Keratinocyte (primary cell): ENCODE results near the gene NR5A1. TPM values are rescaled to one million over a fixed set of nuclear protein-coding genes. Genes with fewer than 3 reads are reported as not detected.
A peak's percentile ranks its signal among the peaks of the same experiment; 100 is the strongest.

Experiments used
- DNase-seq: peaks from one replicate; pipeline ENCODE4 v3.0.0-alpha.2; 2011; ENCODE audit warnings: low read depth, missing footprints, low spot score
- FAIRE-seq: peaks from 2 replicates; lab custom pipeline; 2011; peaks lifted over from hg19 to GRCh38; lab: Jason Lieb, UNC
- H2AFZ ChIP-seq: 2 replicates; pipeline ENCODE4 v1.6.0; 2012; ENCODE audit warnings: low read length, control low read depth, inconsistent platforms; ENCODE audit not compliant: control insufficient read depth
- H3K27ac ChIP-seq: 2 replicates; pipeline ENCODE4 v1.5.1; 2011; ENCODE audit warnings: low read length; ENCODE audit not compliant: control insufficient read depth, insufficient read depth
- H3K27me3 ChIP-seq: 3 replicates; pipeline ENCODE4 v1.6.0; 2011; ENCODE audit warnings: low read length; ENCODE audit not compliant: control insufficient read depth, insufficient read depth; ENCODE audit errors: extremely low read depth
- H3K36me3 ChIP-seq, 2 experiments: 2 replicates in 1 of 2; 3 replicates in 1 of 2; pipeline ENCODE4 v1.5.1; 2011; ENCODE audit warnings: low read length in 2 of 2, mild to moderate bottlenecking in 1 of 2; ENCODE audit not compliant: control insufficient read depth in 2 of 2, insufficient read depth in 2 of 2; ENCODE audit errors: extremely low read depth in 1 of 2
- H3K4me1 ChIP-seq: 3 replicates; pipeline ENCODE4 v1.5.1; 2011; ENCODE audit warnings: low read length; ENCODE audit not compliant: control insufficient read depth, insufficient read depth; ENCODE audit errors: extremely low read depth
- H3K4me2 ChIP-seq: 3 replicates; pipeline ENCODE4 v1.6.0; 2011; ENCODE audit warnings: low read depth, low read length; ENCODE audit not compliant: control insufficient read depth, insufficient read depth; ENCODE audit errors: extremely low read depth
- H3K4me3 ChIP-seq, 3 experiments: fragments of 200-600 bp in 1 of 3; sonication (generic) in 1 of 3; 2 replicates in 2 of 3; 3 replicates in 1 of 3; pipeline ENCODE4 v1.5.1; 2011 to 2016; ENCODE audit warnings: low read length in 3 of 3, mild to moderate bottlenecking in 3 of 3, control low read depth in 2 of 3, inconsistent platforms in 1 of 3, low read depth in 1 of 3, mixed read lengths in 1 of 3, mixed run types in 1 of 3, moderate library complexity in 1 of 3; ENCODE audit not compliant: control insufficient read depth in 2 of 3, insufficient read depth in 2 of 3; ENCODE audit errors: extremely low read depth in 1 of 3
- H3K79me2 ChIP-seq: 2 replicates; pipeline ENCODE4 v1.6.0; 2012; ENCODE audit warnings: low read length; ENCODE audit not compliant: control insufficient read depth, insufficient read depth
- H3K9ac ChIP-seq: 3 replicates; pipeline ENCODE4 v1.6.0; 2011; ENCODE audit warnings: low read length; ENCODE audit not compliant: control insufficient read depth, insufficient read depth; ENCODE audit errors: extremely low read depth
- H3K9me1 ChIP-seq: 3 replicates; pipeline ENCODE4 v1.6.0; 2011; ENCODE audit warnings: low read length; ENCODE audit not compliant: control insufficient read depth, insufficient read depth; ENCODE audit errors: extremely low read depth
- H3K9me3 ChIP-seq: 2 replicates; pipeline ENCODE4 v1.5.1; 2012; ENCODE audit warnings: low read depth, low read length; ENCODE audit not compliant: control insufficient read depth
- H4K20me1 ChIP-seq: 3 replicates; pipeline ENCODE4 v1.6.0; 2011; ENCODE audit warnings: low read length; ENCODE audit not compliant: control insufficient read depth, insufficient read depth; ENCODE audit errors: extremely low read depth
- CTCF ChIP-seq, 3 experiments: IDR thresholded peaks in 1 of 3; conservative IDR thresholded peaks in 1 of 3; optimal IDR thresholded peaks in 1 of 3; 2 replicates in 2 of 3; 3 replicates in 1 of 3; pipeline versions ENCODE3 to v1.5.1; 2011; ENCODE audit warnings: low read length in 3 of 3, mild to moderate bottlenecking in 3 of 3, moderate library complexity in 2 of 3, control low read depth in 1 of 3, inconsistent platforms in 1 of 3; ENCODE audit not compliant: insufficient read depth in 2 of 3; ENCODE audit errors: extremely low read depth in 1 of 3
- EZH2 ChIP-seq: IDR thresholded peaks from one replicate; pipeline ENCODE4 v1.6.1; 2012; ENCODE audit warnings: inconsistent platforms, mild to moderate bottlenecking, low read length, moderate library complexity
- dilution Hi-C: fragments of 300-500 bp; cut with MboI; formaldehyde crosslinking; loops from one replicate; pipeline ENCODE4 v1.7.0; 2020; ENCODE audit warnings: low sequenced_read_pairs; ENCODE audit not compliant: extremely low pct_ligation_motif_present
- polyA plus RNA-seq, 5 experiments: library from polyadenylated mRNA; depleted of rRNA in 3 of 5; stranded (reverse) in 3 of 5; stranded (forward) in 1 of 5; unstranded in 1 of 5; fragments of >200 nt; gene quantifications; 1 replicate in 1 of 5; 2 replicates in 3 of 5; 3 replicates in 1 of 5; pipeline versions ENCODE4 v1.2.1 to v1.2.3, GENCODE V29; 2011 to 2012; ENCODE audit warnings: missing spikeins in 2 of 5, low read depth in 1 of 5, low replicate concordance in 1 of 5

Gene NR5A1
- polyA plus RNA-seq, 1 donor (not counting 4 experiments of a cell fraction or from before 2014, with no cell fraction given): not detected

- no peak for FAIRE-seq
- Histone ChIP-seq H3K36me3 (no peaks in the 10 kb centered on the region), H3K4me3 (peak overlapping the region in 1 of 3 experiments; percentile 17), H4K20me1 (no peaks in the 10 kb centered on the region), H3K4me1 (peaks cover 2% of the 10 kb centered on the region), H3K27me3 (peaks cover 11% of the 10 kb centered on the region), H2AFZ (peak overlapping the region; percentile 37), H3K27ac (no peak overlapping the region), H3K9me1 (no peaks in the 10 kb centered on the region), H3K9me3 (peaks cover 3% of the 10 kb centered on the region), H3K9ac (no peak overlapping the region), H3K4me2 (peak overlapping the region; percentile 32), H3K79me2 (no peaks in the 10 kb centered on the region)
- DNase-seq: no peak
- dilution Hi-C loops: no loop called here
- TF ChIP-seq EZH2 (no peak), CTCF (optimal IDR thresholded peaks at IDR 0.05 in 1 of 3, IDR thresholded peaks at IDR 0.05 in 1 of 3, conservative IDR thresholded peaks at IDR 0.05 in 1 of 3; ENCODE audit: extremely low read depth in 1 of 3, insufficient read depth in 2 of 3, low read length in 3 of 3) (no peak)
These were observed 53.5 kb downstream of the NR5A1 start for GRCh38 chr9:124453586-124454191.

DNA sequence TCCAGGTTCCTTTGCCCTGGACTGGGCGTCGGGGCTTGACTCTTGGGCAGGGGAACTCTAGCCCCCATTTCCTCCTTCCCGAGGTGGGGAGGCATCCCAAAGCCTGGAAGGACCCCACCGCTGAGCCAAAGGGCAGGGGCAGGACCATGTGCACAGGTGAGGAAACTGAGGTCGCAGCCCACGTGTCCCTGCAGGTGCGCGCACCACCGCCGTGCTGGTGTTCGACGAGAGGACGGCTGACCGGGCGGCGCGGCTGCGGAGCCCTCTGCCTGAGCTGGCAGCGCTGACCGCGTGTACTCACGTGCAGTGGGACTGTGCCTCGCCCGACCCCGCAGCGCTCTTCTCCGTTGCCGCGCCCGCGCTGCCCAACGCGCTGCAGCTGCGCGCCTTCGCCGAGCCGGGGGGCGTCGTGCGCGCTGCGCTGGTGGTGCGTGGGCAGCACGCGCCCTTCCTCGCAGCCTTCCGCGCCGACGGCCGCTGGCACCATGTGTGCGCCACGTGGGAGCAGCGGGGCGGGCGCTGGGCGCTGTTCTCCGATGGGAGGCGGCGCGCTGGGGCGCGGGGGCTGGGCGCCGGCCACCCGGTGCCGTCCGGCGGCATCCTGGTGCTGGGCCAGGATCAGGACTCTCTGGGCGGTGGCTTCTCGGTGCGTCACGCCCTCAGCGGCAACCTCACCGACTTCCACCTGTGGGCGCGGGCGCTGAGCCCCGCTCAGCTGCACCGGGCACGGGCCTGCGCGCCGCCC, 54.2 kb downstream of the NR5A1 start:
- DNase-seq (no peak), FAIRE-seq (no peak)
- no peak overlapping the region for H3K27ac ChIP-seq
- H3K79me2 ChIP-seq: no peaks in the 10 kb centered on the region
- H3K27me3 ChIP-seq: peaks cover 11% of the 10 kb centered on the region
- H3K4me3 ChIP-seq: peak overlapping the region in 1 of 3 experiments; percentile 17
- H3K36me3 ChIP-seq: no peaks in the 10 kb centered on the region
- H3K9ac ChIP-seq: no peak overlapping the region
- TF ChIP-seq CTCF (optimal IDR thresholded peaks at IDR 0.05 in 1 of 3, IDR thresholded peaks at IDR 0.05 in 1 of 3, conservative IDR thresholded peaks at IDR 0.05 in 1 of 3; ENCODE audit: extremely low read depth in 1 of 3, insufficient read depth in 2 of 3, low read length in 3 of 3) (no peak), EZH2 (no peak)
- H3K4me1 ChIP-seq: peaks cover 2% of the 10 kb centered on the region
- no peaks in the 10 kb centered on the region for H3K9me1 ChIP-seq
- H4K20me1 ChIP-seq: no peaks in the 10 kb centered on the region
- H2AFZ ChIP-seq: peak overlapping the region; percentile 37
- H3K9me3 ChIP-seq: peaks cover 3% of the 10 kb centered on the region
- peak overlapping the region; percentile 32 for H3K4me2 ChIP-seq
- dilution Hi-C loops: no loop called here
